A673 (cell line): ENCODE measurements around the gene SLC7A6. TPM values are rescaled to one million over a fixed set of nuclear protein-coding genes. Genes with fewer than 3 reads are reported as not detected.

Experiments
- BruUV-seq: library from RNA; stranded (reverse); fragments of 400-500 nt; replicated peaks from 2 replicates; lab custom pipeline; 2021; lab: Mats Ljungman, UMichigan
- CTCF ChIA-PET: fragments of 300-600 bp; sonication (Branson Sonifier 250); formaldehyde crosslinking; loops from one replicate; lab custom pipeline; 2022; ENCODE audit warnings: antibody characterized with exemption; lab: Charles Lee
- POLR2A ChIA-PET: fragments of 300-600 bp; sonication (Branson Sonifier 250); formaldehyde crosslinking; loops from one replicate; lab custom pipeline; 2022; ENCODE audit warnings: antibody characterized with exemption; ENCODE audit not compliant: low non-redundant PET; lab: Charles Lee
- DNase-seq: peaks from one replicate; pipeline ENCODE4 v3.0.0-alpha.2; 2015; ENCODE audit warnings: low spot score
- H3K27ac ChIP-seq: fragments of 200-600 bp; sonication (generic); 2 replicates; pipeline ENCODE4 v1.5.1; 2016; ENCODE audit warnings: mixed run types, low read depth, mild to moderate bottlenecking, mixed read lengths, antibody characterized with exemption, low read length; ENCODE audit not compliant: poor library complexity, severe bottlenecking
- H3K27me3 ChIP-seq: fragments of 200-600 bp; sonication (generic); replicated peaks from 2 replicates; pipeline ENCODE4 v1.6.1; 2017; ENCODE audit warnings: mixed run types, low read depth, mild to moderate bottlenecking, mixed read lengths, antibody characterized with exemption, low read length; ENCODE audit not compliant: insufficient read depth, poor library complexity
- H3K36me3 ChIP-seq: fragments of 200-600 bp; sonication (generic); 2 replicates; pipeline ENCODE4 v1.6.1; 2016; ENCODE audit warnings: mixed run types, mild to moderate bottlenecking, mixed read lengths, antibody characterized with exemption, low read length; ENCODE audit not compliant: insufficient read depth, poor library complexity, severe bottlenecking
- H3K4me1 ChIP-seq: fragments of 200-600 bp; sonication (generic); 2 replicates; pipeline ENCODE4 v1.6.1; 2017; ENCODE audit warnings: mixed run types, mild to moderate bottlenecking, mixed read lengths, antibody characterized with exemption, low read length; ENCODE audit not compliant: insufficient read depth, poor library complexity, severe bottlenecking
- H3K4me3 ChIP-seq: fragments of 200-600 bp; sonication (generic); 2 replicates; pipeline ENCODE4 v1.5.1; 2016; ENCODE audit warnings: low read depth, mixed run types, mild to moderate bottlenecking, mixed read lengths, low read length; ENCODE audit not compliant: poor library complexity, severe bottlenecking
- H3K9me3 ChIP-seq: fragments of 200-600 bp; sonication (generic); 2 replicates; pipeline ENCODE4 v1.6.1; 2016; ENCODE audit warnings: mixed run types, low read depth, mild to moderate bottlenecking, mixed read lengths, antibody characterized with exemption, low read length; ENCODE audit not compliant: poor library complexity, severe bottlenecking
- EZH2 ChIP-seq: fragments of 200-600 bp; sonication (generic); IDR thresholded peaks from 2 replicates; pipeline ENCODE4 v1.6.1; 2017; ENCODE audit warnings: borderline replicate concordance, low read depth, mild to moderate bottlenecking, mixed read lengths, antibody characterized with exemption, low read length; ENCODE audit not compliant: poor library complexity, severe bottlenecking
- intact Hi-C: fragments of 100-400 bp; cut with micrococcal nuclease; formaldehyde crosslinking; loops from one replicate; pipeline ENCODE4 v1.10.0; 2022; ENCODE audit not compliant: unreplicated experiment
- total RNA-seq: library from RNA; stranded (reverse); gene quantifications from 2 replicates; pipeline ENCODE4 v1.2.3, GENCODE V29; 2021
- TF ChIP-seq, protein P1 (sequence below): fragments of 300-800, 200-600 bp; sonication (generic); conservative IDR thresholded peaks from 2 replicates; pipeline ENCODE4 v1.5.1; 2017; ENCODE audit warnings: low read depth, mild to moderate bottlenecking, antibody characterized with exemption, low read length, moderate library complexity, mixed read lengths

The SLC7A6 gene
- total RNA-seq, 1 experiment from 2014 or later: 58.7 TPM

DNA sequence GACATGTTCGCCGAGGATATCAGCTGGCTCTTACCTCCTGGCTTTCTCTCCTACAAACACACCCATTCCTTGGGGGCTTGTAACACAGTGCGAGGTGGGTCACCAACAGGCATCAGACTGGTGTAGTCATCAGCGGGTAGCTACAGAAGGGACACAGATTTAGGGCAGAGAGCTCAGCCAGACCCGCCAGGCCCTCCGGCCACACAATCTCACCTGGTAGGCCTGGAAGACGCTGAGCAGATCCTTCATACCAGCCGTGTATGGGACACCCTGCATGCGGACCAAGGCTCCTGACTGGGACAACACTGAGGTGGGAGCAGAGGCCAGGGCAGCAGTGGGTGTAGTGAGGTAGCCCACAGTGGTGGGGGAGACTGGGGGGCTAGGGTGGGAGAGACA lies 34.2 kb upstream of the SLC7A6 start:
- TF ChIP-seq, protein P1, sequence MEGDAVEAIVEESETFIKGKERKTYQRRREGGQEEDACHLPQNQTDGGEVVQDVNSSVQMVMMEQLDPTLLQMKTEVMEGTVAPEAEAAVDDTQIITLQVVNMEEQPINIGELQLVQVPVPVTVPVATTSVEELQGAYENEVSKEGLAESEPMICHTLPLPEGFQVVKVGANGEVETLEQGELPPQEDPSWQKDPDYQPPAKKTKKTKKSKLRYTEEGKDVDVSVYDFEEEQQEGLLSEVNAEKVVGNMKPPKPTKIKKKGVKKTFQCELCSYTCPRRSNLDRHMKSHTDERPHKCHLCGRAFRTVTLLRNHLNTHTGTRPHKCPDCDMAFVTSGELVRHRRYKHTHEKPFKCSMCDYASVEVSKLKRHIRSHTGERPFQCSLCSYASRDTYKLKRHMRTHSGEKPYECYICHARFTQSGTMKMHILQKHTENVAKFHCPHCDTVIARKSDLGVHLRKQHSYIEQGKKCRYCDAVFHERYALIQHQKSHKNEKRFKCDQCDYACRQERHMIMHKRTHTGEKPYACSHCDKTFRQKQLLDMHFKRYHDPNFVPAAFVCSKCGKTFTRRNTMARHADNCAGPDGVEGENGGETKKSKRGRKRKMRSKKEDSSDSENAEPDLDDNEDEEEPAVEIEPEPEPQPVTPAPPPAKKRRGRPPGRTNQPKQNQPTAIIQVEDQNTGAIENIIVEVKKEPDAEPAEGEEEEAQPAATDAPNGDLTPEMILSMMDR: no peak
- no peak for TF ChIP-seq EZH2
- POLR2A ChIA-PET: no interaction called here
- Histone ChIP-seq H3K4me1 (no peaks in the 10 kb centered on the region), H3K4me3 (no peak overlapping the region), H3K36me3 (no peaks in the 10 kb centered on the region), H3K27ac (no peak overlapping the region), H3K9me3 (no peaks in the 10 kb centered on the region), H3K27me3 (no peaks in the 10 kb centered on the region)
- DNase-seq: no peak
- BruUV-seq: no TSS peak
- CTCF ChIA-PET: interaction anchor here (1.5 kb wide), 1 partner anchor 137 kb away, joined by 3 read pairs; no protein-coding TSS in a partner anchor
- intact Hi-C loops: no loop called here

DNA sequence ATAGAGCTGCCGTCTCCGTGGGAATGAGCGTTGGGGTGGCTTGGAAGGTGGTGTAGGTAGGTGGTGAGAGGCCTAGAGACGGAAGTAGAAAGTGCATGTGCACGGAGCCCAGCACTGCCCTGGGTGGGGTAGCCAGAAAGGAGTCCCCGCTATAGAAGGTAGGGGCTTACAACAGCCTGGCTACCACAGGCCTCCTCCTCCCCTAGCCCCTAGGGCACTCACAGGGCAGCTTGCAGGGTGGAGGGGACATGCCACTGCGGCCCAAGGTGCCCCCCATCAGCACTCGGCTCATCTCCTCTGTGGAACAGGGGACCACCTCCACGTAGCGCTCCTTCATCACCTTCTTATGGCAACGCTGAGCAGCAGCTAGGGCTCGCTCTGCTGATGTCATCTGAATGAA lies 33.4 kb upstream of the SLC7A6 start:
- ChIA-PET CTCF (interaction anchor here (1.5 kb wide), 1 partner anchor 137 kb away, joined by 3 read pairs; no protein-coding TSS in a partner anchor), POLR2A (no interaction called here)
- no peaks in the 10 kb centered on the region for H3K9me3 ChIP-seq
- no peaks in the 10 kb centered on the region for H3K36me3 ChIP-seq
- intact Hi-C loops: no loop called here
- no peak overlapping the region for H3K4me3 ChIP-seq
- H3K4me1 ChIP-seq: no peaks in the 10 kb centered on the region
- no peaks in the 10 kb centered on the region for H3K27me3 ChIP-seq
- no peak overlapping the region for H3K27ac ChIP-seq
- BruUV-seq: no TSS peak
- no peak for DNase-seq
- TF ChIP-seq, protein P1: no peak
- no peak for TF ChIP-seq EZH2

- no TSS peak for BruUV-seq
- H3K4me1 ChIP-seq: peaks cover under 1% of the 10 kb centered on the region
- H3K27ac ChIP-seq: no peak overlapping the region
- no peak for DNase-seq
- no peaks in the 10 kb centered on the region for H3K27me3 ChIP-seq
- no peaks in the 10 kb centered on the region for H3K9me3 ChIP-seq
- ChIA-PET POLR2A (no interaction called here), CTCF (no interaction called here)
- TF ChIP-seq EZH2: no peak
- TF ChIP-seq, protein P1: no peak
- intact Hi-C loops: no loop called here
- no peaks in the 10 kb centered on the region for H3K36me3 ChIP-seq
- no peak overlapping the region for H3K4me3 ChIP-seq
Measured at GRCh38 chr16:68231384-68232136, 32.8 kb upstream of the SLC7A6 start.
